SU-DHL-6 (cell line): ENCODE measurements around the gene LBX2.

Experiments used
- EZH2phosphoT487 ChIP-seq: fragments of 200-600 bp; sonication (generic), shearing (Covaris generic); conservative IDR thresholded peaks from 2 replicates; pipeline ENCODE4 v1.6.1; 2018; ENCODE audit warnings: mild to moderate bottlenecking, antibody characterized with exemption, low read length, moderate library complexity, mixed read lengths
- TF ChIP-seq, protein P1 (sequence below): fragments of 200-600 bp; sonication (generic); IDR thresholded peaks from one replicate; pipeline ENCODE4 v1.5.1; 2017; ENCODE audit warnings: antibody characterized with exemption, mild to moderate bottlenecking, low read length, moderate library complexity; ENCODE audit not compliant: insufficient read depth, poor library complexity, severe bottlenecking

DNA sequence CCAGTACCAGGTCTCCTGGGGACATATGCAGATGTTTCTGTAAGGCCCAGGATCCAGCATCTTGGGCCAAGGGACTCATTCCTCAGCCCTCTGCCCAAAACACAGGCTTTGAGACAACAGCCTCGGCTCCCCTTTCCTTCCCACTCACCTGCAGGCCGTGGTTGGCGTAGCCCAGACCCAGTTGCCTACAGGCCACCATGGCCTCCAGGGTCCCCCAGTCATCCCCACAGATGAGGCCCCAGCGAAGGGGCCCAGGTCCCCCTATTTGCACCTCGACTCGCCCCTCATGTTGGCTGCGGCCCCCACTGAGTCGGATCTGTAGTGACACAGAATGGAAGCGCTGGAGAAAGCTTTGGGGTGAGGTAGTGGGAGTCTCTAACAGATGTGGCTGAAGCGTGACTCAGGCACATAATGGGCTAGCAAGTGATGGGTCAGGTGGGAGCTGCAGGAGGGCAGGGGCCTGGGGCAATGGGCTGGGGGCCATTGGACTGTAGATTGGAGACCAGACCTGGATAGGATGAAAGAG is 36.1 kb upstream of the LBX2 start:
- TF ChIP-seq, protein P1, sequence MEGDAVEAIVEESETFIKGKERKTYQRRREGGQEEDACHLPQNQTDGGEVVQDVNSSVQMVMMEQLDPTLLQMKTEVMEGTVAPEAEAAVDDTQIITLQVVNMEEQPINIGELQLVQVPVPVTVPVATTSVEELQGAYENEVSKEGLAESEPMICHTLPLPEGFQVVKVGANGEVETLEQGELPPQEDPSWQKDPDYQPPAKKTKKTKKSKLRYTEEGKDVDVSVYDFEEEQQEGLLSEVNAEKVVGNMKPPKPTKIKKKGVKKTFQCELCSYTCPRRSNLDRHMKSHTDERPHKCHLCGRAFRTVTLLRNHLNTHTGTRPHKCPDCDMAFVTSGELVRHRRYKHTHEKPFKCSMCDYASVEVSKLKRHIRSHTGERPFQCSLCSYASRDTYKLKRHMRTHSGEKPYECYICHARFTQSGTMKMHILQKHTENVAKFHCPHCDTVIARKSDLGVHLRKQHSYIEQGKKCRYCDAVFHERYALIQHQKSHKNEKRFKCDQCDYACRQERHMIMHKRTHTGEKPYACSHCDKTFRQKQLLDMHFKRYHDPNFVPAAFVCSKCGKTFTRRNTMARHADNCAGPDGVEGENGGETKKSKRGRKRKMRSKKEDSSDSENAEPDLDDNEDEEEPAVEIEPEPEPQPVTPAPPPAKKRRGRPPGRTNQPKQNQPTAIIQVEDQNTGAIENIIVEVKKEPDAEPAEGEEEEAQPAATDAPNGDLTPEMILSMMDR = no peak
- TF ChIP-seq EZH2phosphoT487 = no peak
